ENCODE results near the gene SCARB1.

- TF ChIP-seq EZH2 (optimal IDR thresholded peaks at IDR 0.05; ENCODE audit: low read depth, low read length): no peak
- TF ChIP-seq CTCF (IDR thresholded peaks at IDR 0.05; ENCODE audit: low read length): no peak
These were observed 35.2 kb upstream of the SCARB1 start for GRCh38 chr12:124898923-124899294.
